Activated CD4-positive, alpha-beta T cell treated with anti-CD3 and anti-CD28 coated beads for 4 hours (primary cell): ENCODE data around the gene CELF2.

Experiments
- DNase-seq, 2 donors: peaks; one replicate each; pipeline ENCODE4 v3.0.0-alpha.2; 2020

Gene CELF2

DNA sequence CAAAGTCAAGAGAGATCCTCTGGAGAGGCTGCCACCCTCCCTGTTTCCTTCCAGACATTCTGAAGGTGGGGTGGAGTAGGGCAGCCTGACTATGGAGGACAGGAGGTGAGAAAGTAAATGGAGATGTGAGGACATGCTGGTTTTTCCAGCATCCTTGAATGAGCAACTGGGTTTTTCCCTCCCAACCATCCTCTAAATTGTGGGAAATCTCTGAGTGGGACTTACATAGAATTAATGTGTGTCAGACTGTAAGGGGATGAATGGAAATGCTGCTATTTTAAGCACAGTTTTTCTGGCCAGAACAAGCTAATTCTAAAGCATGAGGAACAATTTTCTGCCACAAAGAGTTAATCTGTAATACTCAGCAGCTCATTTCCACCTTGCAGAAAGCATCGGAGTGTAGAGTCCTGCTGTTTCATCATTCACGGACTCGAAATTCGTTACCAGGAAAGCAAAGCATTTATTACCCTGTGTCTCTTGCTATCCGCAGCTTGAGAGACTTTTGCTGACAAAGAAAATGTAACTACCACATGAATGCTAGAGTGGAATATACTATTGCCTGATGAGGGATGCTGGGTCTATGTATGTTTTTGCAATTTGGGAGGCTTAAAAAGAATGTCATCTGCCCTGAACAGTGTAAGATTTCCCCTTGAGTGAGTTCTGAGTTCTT is 213.0 kb downstream of the CELF2 start:
- DNase-seq = no peak

- DNase-seq = no peak
Observed at GRCh38 chr10:11231285-11231684, 213.6 kb downstream of the CELF2 start.

GRCh38 chr10:11232222-11232961 is 214.7 kb downstream of the CELF2 start:
- no peak for DNase-seq

DNA sequence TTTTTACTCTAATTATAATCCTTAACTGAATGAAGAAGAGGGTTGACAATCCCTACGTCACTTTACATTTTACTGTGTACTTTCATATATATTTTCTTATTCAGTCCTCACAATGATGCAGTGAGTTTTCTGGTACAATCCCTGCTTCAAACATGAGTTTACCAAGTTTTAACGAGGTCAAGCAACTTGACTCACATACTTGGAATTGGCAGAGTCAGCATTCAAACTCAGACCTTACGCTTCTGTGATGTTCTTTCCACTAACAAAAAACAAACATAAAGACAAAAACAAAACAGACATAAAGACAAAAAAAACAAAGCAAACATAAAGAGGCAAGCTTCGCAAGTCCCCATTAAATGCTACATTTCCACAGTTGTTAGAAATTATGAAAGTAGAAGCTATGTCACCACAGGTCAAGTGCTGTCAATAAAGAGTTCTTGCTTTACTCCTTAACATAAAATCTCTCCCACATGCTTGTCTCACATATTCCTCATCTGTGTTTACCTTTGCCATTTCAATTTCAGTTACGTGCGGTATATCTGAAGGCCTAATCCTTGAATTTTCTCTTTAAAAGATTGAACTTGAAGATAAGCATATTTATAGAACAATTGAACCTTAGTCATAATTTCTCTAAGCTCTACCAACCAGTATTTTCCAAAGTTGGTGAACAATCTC is 217.3 kb downstream of the CELF2 start:
- DNase-seq = no peak

GRCh38 chr10:11235771-11236170 is 218.1 kb downstream of the CELF2 start:
- DNase-seq = no peak

- DNase-seq = no peak
Observed at GRCh38 chr10:11236234-11236633, 218.6 kb downstream of the CELF2 start.

DNA sequence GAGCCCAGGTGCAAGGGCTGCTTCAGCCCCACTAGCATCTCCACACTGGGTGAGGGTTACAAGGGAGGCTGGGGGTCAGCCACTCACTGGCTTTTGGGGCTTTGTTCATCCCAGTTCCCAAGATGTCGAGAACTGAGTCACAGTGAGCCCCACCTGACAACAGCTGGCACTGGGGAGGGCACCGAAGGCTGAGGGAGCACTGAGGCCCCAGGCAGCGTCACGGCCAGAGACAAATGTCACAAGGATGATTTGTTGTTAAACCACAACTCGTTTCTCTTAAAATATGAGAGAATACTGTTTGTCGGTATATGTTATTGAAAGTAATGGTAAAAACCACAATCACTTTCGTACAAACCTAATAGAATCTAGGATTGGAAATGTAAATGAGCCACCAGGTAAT is 219.9 kb downstream of the CELF2 start:
- DNase-seq = peak in 1 of 2 donors; percentile 47

DNA sequence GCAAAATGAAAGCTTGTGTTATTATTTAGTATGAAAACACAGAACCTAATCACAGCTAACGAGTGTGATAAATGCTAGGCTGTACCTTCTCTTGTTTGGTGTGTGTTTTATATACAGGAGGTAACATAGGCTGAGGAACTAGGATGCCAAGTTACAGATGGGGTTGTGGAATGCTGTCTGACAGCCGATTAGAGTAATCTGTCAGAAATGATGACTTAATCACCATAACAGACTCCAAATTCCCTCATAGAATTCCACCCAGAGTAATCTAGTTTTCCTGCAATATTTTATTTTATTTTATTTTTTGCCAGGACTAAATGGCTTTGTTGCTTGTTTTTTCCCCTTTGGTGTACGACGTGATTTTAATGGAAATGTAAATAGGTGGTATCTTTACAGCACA is 221.2 kb downstream of the CELF2 start:
- DNase-seq = no peak

GRCh38 chr10:11240641-11241040 is 223.0 kb downstream of the CELF2 start:
- no peak for DNase-seq

GRCh38 chr10:11242443-11243387 is 225.0 kb downstream of the CELF2 start:
- DNase-seq = no peak

DNA sequence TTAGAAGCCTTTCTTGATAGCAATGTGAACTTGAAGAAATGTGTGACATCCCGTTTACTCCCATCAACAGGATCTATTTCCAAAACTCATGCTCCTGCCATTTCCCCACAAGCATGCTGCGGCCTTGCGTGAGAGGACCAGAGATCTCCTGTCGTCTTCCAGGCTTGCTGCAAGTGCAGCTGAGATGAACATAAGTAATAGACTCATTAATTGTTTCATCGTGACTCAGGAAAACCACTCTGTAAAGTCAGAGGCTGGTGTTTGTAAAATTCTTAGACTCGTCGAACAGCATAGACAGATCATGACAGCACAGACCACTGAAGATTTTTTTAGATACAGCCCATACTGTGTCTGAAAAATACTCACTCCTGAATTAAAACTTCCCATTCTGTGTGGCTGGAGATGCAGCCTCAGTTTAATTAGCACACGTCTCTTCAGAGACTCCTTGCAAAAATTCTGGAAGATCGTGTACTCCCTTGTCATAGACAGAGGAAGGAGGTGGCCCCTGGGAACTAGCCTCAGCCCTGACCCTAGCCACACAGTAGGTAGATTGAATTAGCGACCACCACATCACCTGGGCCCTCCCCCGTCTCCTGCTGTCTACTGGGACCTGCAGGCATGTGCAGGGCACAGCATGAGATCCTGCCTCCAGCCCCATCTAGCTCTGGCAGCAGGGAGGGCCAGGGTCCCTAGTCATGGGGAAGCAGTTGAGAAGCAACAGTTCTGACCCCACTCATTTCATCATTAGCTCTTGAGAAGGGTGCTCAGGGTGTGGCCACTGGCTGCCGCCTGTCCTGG is 226.0 kb downstream of the CELF2 start:
- no peak for DNase-seq

DNA sequence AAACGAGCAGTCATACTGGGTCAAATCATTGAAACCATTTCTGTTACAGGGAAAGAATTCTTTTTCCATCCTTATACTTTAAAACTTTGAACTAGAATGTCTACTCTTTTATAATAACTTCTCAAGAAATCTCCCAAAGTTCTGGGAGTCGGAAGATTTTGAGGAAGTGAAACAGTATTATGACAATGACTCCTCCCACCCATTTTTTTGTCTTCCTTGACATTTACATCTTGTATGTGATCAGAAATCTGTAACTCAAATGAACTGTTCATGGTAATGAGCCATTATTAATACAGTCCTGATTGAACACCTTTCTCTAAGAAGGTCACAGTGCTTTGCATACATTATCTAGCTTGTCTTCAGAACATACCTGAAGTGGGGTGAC is 227.4 kb downstream of the CELF2 start:
- DNase-seq = no peak

DNA sequence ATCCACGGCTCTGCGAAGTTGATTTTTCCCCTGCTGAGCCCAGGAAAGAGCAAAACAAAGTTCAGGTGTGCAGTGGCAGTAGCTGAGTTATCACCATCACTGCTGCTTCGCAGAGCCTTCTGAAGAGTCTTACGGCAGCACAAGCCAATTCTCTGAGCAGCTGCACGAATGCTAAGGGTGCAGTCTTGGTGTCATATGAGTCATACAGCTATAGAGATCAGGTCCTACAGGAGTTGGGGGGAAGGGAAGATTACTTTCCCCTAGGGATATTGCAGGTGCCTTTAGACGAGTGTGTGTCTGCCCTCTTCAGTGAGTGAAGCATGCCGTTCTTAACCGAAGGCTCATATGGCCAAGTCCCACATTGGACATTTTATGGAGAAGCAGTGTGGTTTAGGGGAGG is 227.8 kb downstream of the CELF2 start:
- DNase-seq = peak in 1 of 2 donors; percentile 26

DNA sequence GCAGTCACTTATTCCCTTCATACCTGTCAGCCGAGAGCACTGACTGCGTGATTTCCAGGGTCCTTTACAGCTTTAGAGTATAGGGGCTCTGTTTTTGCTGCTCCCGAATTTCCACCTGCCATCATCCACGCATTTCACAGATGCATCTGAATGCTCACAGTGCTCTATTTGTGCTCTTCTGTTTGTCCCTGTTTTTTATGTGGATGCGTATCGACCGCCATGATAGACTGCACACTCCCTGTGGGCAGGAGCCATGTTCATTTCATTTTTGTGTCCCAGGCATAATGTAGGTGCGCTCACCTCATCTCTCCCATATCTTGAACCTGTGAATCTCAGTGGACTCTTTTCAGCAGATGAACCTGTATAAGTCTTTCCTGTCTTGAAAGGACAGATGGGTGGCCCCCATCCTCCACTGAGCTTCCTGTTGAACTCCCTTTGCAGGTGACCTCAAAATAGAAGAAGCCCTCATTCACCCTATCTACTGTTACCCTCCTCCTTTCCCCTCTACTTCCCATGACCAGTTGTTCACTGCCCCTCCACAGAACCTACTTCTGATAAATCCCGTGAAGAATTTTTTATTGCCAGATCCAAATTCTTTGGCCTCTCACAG is 228.4 kb downstream of the CELF2 start:
- DNase-seq = no peak

DNA sequence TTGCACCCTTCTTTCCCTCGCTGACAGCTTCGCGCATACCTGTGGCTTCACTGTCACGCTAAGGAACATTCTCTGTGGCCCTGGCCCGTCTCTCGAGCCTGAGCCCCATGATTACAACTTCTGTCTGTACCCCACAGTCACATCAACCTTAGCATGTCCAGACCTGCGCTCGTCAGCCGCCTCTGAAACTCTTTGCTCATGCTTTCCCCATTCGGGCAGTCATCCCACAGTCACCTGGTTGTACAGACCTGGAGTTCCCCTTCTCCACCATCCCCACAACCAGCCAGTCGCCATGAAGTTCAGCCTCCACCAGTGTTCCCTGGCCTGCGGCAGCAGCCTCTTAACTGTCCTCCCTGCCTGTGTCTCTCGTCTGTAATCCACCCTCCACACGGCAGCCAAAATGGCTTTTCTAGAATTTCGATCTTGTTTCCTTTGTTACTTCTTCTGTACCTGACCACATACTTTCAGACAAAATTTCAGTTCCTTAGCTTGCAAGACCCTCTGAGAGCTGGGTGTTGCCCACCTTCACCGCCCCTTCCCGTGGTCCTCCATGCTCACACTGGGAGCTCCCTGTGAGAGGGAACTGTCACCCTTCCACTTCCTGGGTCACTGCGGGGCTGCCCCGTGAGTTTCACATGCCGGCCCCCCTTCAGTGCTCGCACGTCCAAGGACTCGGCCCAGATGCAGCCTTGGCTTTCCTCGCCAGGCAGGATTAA is 229.2 kb downstream of the CELF2 start:
- DNase-seq = no peak

DNA sequence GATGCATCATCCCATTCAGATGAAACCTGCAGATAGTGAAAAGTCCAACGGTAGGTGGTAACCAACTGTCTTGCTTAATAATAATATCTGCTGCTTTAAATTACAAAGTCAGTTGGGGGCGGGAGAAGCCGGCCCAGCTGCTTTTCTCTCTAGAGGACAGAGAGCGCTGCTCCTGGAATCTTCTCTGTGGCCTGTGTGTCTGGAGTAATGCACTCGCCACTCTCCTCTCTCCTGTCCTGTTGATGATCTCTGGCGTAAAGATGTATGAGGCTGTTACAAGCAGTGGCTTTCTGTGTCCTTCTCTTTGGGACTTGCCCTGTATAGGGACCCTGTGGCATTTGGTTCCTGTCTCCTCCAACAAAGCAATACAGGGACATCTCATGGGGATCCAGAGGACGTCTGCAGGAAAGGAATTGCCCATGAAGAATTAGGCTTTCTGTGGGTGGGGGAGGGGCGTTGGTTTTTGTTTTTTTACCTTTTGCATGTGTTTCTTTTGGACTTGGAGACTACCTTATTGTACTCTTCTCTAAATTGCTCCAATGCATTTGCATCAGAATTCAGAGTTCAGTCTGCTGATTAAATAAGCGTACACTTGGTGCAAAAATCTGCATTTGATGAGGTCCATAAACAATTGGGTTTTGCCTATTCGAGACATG is 231.6 kb downstream of the CELF2 start:
- no peak for DNase-seq

DNA sequence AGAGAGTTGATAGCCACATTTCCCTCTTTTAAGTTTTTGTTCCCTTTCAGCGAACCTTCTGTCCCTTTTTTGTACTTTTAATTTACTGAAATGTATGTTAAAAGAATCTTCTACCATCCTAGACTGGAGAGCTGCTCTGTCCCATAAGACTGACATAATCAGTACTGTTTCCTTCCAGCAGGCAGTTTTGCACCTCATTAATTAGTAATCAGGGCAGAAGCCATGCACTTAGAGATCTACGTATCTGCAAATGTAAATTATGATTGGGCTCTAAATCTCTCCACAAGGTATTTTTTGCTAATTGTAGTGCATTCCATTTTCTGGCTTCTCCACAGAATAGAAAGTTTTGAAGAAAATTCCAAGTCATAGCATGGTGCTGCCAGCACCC is 232.1 kb downstream of the CELF2 start:
- no peak for DNase-seq

- DNase-seq = no peak
Observed at GRCh38 chr10:11250304-11250703, 232.6 kb downstream of the CELF2 start.

- DNase-seq = no peak
Observed at GRCh38 chr10:11252887-11253286, 235.2 kb downstream of the CELF2 start.

- no peak for DNase-seq
Observed at GRCh38 chr10:11253385-11254002, 235.8 kb downstream of the CELF2 start.
